ENCODE results near the gene ZNF524. TPM values are rescaled to one million over a fixed set of nuclear protein-coding genes. Genes with fewer than 3 reads are reported as not detected.

The ZNF524 gene
- polyA plus RNA-seq, 1 experiment, result 2.6 TPM

DNA sequence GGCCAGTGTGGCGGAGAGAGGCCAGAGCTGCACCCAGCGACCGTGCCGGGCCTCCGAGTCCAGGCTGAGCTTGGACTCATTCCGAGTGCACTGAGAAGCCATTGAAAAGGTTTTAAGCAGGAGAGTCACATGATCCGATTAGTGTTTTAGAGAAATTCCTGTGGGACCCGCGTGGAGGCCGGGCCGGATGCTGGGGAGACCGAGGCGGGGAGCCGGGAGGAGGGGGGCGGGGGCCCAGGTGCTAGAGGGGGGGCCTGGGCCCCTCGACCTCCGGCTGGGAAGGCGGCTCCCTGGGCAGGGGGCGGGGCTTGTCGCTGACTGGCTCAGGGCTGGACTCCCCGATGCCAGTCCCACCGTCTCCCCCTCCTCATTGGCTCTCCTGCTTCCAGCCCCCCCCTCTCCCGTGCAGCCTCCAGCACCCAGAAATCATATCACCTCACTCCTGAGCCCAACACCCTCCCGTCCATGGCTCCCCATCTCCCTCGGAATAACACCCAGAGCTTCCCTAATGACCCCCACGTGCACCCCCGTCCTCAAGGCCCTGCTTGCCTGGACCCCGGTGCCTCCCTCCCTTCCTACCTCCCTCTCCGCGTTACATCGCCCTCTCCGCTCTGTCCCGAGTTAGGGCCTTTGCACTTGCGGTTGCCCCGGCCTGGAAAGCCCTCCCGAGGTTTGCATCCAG, 14.3 kb upstream of the ZNF524 start:
- peak overlapping the region; percentile 80 for H3K27ac ChIP-seq (ENCODE audit: low read depth, low read length)
- CTCF ChIA-PET, result interaction anchor here (0.6 kb wide), 3 partner anchors 15 to 395 kb away, joined by 3 to 4 read pairs (median 3); partner anchors contain the start of gene ZNF784
- TF ChIP-seq, protein P1, sequence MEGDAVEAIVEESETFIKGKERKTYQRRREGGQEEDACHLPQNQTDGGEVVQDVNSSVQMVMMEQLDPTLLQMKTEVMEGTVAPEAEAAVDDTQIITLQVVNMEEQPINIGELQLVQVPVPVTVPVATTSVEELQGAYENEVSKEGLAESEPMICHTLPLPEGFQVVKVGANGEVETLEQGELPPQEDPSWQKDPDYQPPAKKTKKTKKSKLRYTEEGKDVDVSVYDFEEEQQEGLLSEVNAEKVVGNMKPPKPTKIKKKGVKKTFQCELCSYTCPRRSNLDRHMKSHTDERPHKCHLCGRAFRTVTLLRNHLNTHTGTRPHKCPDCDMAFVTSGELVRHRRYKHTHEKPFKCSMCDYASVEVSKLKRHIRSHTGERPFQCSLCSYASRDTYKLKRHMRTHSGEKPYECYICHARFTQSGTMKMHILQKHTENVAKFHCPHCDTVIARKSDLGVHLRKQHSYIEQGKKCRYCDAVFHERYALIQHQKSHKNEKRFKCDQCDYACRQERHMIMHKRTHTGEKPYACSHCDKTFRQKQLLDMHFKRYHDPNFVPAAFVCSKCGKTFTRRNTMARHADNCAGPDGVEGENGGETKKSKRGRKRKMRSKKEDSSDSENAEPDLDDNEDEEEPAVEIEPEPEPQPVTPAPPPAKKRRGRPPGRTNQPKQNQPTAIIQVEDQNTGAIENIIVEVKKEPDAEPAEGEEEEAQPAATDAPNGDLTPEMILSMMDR (IDR thresholded peaks at IDR 0.05; ENCODE audit: low read depth, low read length), result no peak
- POLR2A ChIA-PET, result interaction anchor here (0.6 to 1.0 kb wide), 5 partner anchors 12 to 74 kb away, joined by 3 to 7 read pairs (median 6); no protein-coding TSS in a partner anchor
- H3K27me3 ChIP-seq (ENCODE audit: control insufficient read depth, insufficient read depth, low read length), result no peaks in the 10 kb centered on the region
- DNase-seq (ENCODE audit: low read depth, low spot score), result peak; percentile 37
- peak overlapping the region; percentile 47 for H3K4me3 ChIP-seq (ENCODE audit: low read depth, low read length)
- H3K9me3 ChIP-seq (ENCODE audit: control insufficient read depth, insufficient read depth, low read length), result no peaks in the 10 kb centered on the region

DNA sequence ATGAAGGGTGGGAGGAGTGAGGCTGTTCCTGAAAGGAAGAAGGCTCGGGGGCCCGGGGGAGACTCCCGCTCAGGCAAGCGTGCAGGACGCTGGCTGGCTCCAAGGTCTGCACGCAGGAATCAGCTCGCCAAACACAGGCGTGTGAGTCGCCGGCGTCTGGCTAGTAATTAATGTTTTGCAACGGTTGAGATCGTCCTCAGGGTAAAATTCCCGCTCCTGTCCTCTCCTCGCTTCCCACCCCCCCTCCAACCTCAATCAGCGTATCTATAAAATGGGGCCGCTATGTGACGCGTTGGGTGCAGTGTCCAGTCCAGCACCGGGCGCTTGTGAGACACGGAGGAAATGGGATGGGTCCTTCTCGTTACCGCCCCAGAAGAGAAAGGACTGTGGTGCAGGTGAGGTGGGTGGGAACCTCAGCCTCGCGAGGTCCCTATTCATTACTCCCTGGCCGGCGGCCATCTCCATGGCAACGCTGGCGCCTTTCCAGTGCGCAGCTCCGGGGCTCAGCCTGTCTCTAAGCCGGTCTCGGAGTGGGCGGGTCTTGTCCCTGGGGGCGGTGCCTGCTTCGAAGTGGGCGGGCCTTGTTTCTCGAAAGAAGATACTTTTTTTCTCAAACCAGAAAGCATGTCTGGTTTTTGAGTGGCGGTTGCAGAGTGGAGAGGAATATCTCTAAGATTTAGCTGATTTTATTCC, 13.0 kb upstream of the ZNF524 start:
- Histone ChIP-seq H3K9me3 (ENCODE audit: control insufficient read depth, insufficient read depth, low read length) (no peaks in the 10 kb centered on the region), H3K27me3 (ENCODE audit: control insufficient read depth, insufficient read depth, low read length) (no peaks in the 10 kb centered on the region), H3K4me3 (ENCODE audit: low read depth, low read length) (peak overlapping the region; percentile 53), H3K27ac (ENCODE audit: low read depth, low read length) (no peak overlapping the region)
- CTCF ChIA-PET, result interaction anchor here (0.8 to 1.2 kb wide), 2 partner anchors 12 to 70 kb away, joined by 3 to 4 read pairs; partner anchors contain the start of gene FIZ1
- TF ChIP-seq, protein P1 (IDR thresholded peaks at IDR 0.05; ENCODE audit: low read depth, low read length), result no peak
- DNase-seq (ENCODE audit: low read depth, low spot score), result peak; percentile 69
- POLR2A ChIA-PET, result interaction anchor here (0.6 to 1.1 kb wide), 2 partner anchors 12 to 111 kb away, joined by 3 to 9 read pairs; partner anchors contain the start of genes FIZ1 and ZNF628

DNA sequence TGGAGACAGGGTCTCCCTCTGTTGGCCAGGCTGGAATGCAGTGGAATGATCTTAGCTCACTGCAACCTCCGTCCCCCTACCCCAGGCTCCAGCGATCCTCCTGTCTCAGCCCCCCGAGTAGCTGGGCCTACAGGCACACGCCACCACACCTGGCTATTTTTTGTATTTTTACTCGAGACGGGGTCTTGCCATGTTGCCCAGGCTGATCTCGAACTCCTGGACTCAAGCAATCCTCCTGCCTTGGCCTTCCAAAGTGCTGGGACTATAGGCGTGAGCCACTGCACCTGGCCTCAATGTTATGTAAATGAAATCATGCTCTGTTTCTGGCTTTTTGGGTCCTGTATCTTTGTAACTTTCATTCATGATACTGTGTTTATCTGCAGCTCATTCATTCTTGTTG, 11.3 kb upstream of the ZNF524 start:
- H3K27me3 ChIP-seq (ENCODE audit: control insufficient read depth, insufficient read depth, low read length), result no peaks in the 10 kb centered on the region
- no peak overlapping the region for H3K27ac ChIP-seq (ENCODE audit: low read depth, low read length)
- ChIA-PET POLR2A (interaction anchor here (0.5 kb wide), 1 partner anchor 12 kb away, joined by 3 read pairs; the partner anchor contains the start of gene ZNF524), CTCF (interaction anchor here (0.9 kb wide), 1 partner anchor 44 kb away, joined by 3 read pairs; no protein-coding TSS in a partner anchor)
- no peak for DNase-seq (ENCODE audit: low read depth, low spot score)
- H3K9me3 ChIP-seq (ENCODE audit: control insufficient read depth, insufficient read depth, low read length), result no peaks in the 10 kb centered on the region
- TF ChIP-seq, protein P1 (IDR thresholded peaks at IDR 0.05; ENCODE audit: low read depth, low read length), result no peak
- no peak overlapping the region for H3K4me3 ChIP-seq (ENCODE audit: low read depth, low read length)

DNA sequence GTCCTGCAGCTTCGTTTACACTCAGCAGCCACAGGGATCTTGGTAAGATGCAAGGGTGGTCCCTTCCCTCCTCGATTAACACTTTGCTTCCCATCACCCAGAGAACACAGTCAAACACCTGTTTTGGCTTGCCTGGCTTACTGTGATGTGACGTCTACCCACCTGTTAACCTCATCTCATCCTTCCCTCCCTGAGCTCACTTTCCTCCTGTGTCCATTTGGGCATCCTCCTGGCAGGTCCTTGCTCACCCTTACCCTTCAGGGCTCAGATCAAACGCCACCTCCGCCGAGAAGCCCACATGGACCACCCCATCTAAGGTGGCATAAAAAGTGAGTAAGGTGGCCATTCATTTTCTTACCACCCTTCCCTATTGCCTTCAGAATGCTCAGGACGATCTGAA, 10.0 kb upstream of the ZNF524 start:
- POLR2A ChIA-PET, result interaction anchor here (1.0 kb wide), 1 partner anchor 9 kb away, joined by 3 read pairs; the partner anchor contains the start of gene FIZ1
- TF ChIP-seq, protein P1 (IDR thresholded peaks at IDR 0.05; ENCODE audit: low read depth, low read length), result no peak

More for the DNA sequence above, 10.0 kb upstream of the ZNF524 start:
- no peak for DNase-seq (ENCODE audit: low read depth, low spot score)
- Histone ChIP-seq H3K4me3 (ENCODE audit: low read depth, low read length) (no peak overlapping the region), H3K27ac (ENCODE audit: low read depth, low read length) (no peak overlapping the region), H3K9me3 (ENCODE audit: control insufficient read depth, insufficient read depth, low read length) (no peaks in the 10 kb centered on the region), H3K27me3 (ENCODE audit: control insufficient read depth, insufficient read depth, low read length) (no peaks in the 10 kb centered on the region)
- CTCF ChIA-PET, result no interaction called here

Data from AG04450 (cell line).